Stimulated activated CD8-positive, alpha-beta memory T cell treated with anti-CD3 and anti-CD28 coated beads, Interleukin-12 subunit alpha, Interleukin-12 subunit beta, amount 100 ng/mL, for 24 hours (primary cell): ENCODE data around the gene RNF113B.

Source experiments
- DNase-seq: peaks from one replicate; pipeline ENCODE4 v3.0.0-alpha.2; 2020; ENCODE audit errors: extremely low read depth

The RNF113B gene

GRCh38 chr13:98141509-98142379 lies 35.3 kb downstream of the RNF113B start:
- DNase-seq = no peak

GRCh38 chr13:98141091-98141490 lies 36.0 kb downstream of the RNF113B start:
- DNase-seq = no peak

GRCh38 chr13:98134901-98135300 lies 42.2 kb downstream of the RNF113B start:
- no peak for DNase-seq

DNA sequence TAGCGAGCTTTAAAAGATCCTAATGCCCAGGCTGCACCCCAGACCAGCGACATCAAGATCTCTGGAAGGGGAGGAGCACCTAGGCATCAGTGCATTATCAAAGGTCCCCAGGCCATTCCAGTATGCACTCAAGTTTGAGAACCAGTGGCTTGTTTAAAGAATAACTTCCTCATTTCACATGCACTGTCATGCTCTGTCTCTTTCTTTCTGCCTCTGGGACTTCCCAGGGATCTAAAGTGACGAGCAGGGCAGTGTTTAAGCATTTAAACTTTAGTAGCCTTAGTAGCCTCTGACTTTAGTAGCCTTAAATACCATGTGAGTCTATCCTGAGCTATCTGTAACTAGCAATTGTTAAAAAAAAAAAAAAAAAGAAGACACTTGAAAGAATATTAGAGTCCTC lies 43.1 kb downstream of the RNF113B start:
- no peak for DNase-seq

- no peak for DNase-seq
These were observed 47.9 kb downstream of the RNF113B start for GRCh38 chr13:98129059-98129746.
